Smooth muscle cell (in vitro differentiated cells): ENCODE results near the gene KCTD19. TPM values are rescaled to one million over a fixed set of nuclear protein-coding genes. Genes with fewer than 3 reads are reported as not detected.

Experiments
- DNase-seq: peaks from one replicate; lab custom pipeline; 2025; ENCODE audit not compliant: unreplicated experiment; lab: John Stamatoyannopoulos, UW
- H2AFZ ChIP-seq: fragments of 200-600 bp; sonication (generic); 2 replicates; pipeline ENCODE4 v1.6.0; 2016; ENCODE audit warnings: antibody characterized with exemption, low read depth, mild to moderate bottlenecking
- H3F3A ChIP-seq: fragments of 200-600 bp; sonication (generic); 2 replicates; pipeline ENCODE4 v1.6.0; 2017; ENCODE audit warnings: antibody characterized with exemption, low read depth
- H3K27ac ChIP-seq: fragments of 200-600 bp; sonication (generic); 2 replicates; pipeline ENCODE4 v1.5.1; 2016; ENCODE audit warnings: low read depth, mild to moderate bottlenecking
- H3K27me3 ChIP-seq: fragments of 200-600 bp; sonication (generic); 2 replicates; pipeline ENCODE4 v1.6.1; 2016; ENCODE audit warnings: low read depth, mild to moderate bottlenecking
- H3K36me3 ChIP-seq: fragments of 200-600 bp; sonication (generic); 2 replicates; pipeline ENCODE4 v1.5.1; 2016; ENCODE audit warnings: low read depth
- H3K4me1 ChIP-seq: fragments of 200-600 bp; sonication (generic); 2 replicates; pipeline ENCODE4 v1.5.1; 2016; ENCODE audit warnings: low read depth
- H3K4me2 ChIP-seq: fragments of 200-600 bp; sonication (generic); 2 replicates; pipeline ENCODE4 v1.6.0; 2016; ENCODE audit warnings: mild to moderate bottlenecking
- H3K4me3 ChIP-seq: fragments of 200-600 bp; sonication (generic); 2 replicates; pipeline ENCODE4 v1.5.1; 2016; ENCODE audit warnings: mild to moderate bottlenecking
- H3K79me2 ChIP-seq: fragments of 200-600 bp; sonication (generic); 2 replicates; pipeline ENCODE4 v1.6.0; 2016; ENCODE audit warnings: low read depth, mild to moderate bottlenecking
- H3K9ac ChIP-seq: fragments of 200-600 bp; sonication (generic); 2 replicates; pipeline ENCODE4 v1.6.0; 2016; ENCODE audit warnings: low read depth
- H3K9me3 ChIP-seq: fragments of 200-600 bp; sonication (generic); replicated peaks from 2 replicates; pipeline ENCODE4 v1.5.1; 2016; ENCODE audit warnings: low read depth
- H4K20me1 ChIP-seq: fragments of 200-600 bp; sonication (generic); 2 replicates; pipeline ENCODE4 v1.6.0; 2016; ENCODE audit warnings: low read depth
- WGBS: methylation state at CpG from one replicate; pipeline ENCODE4 v1.1.7; 2016; ENCODE audit warnings: low lambda C conversion rate; 5-methylcytosine and 5-hydroxymethylcytosine counted together
- polyA plus RNA-seq: library from polyadenylated mRNA; unstranded; fragments of >200 nt; fragmentation: Nextera tagmentation; extraction: Ambion mirVana; gene quantifications from 2 replicates; pipeline ENCODE4 v1.2.1, GENCODE V29; 2016
- total RNA-seq: library from RNA; depleted of rRNA; stranded (reverse); fragments of >200 nt; gene quantifications from 2 replicates; pipeline ENCODE4 v1.2.3, GENCODE V29; 2014
- TF ChIP-seq, protein P1 (sequence below): fragments of 200-600 bp; sonication (generic); IDR thresholded peaks from 2 replicates; pipeline ENCODE4 v1.5.1; 2017; ENCODE audit warnings: borderline replicate concordance, mild to moderate bottlenecking, antibody characterized with exemption; ENCODE audit not compliant: insufficient read depth, poor library complexity, severe bottlenecking

Gene KCTD19
- total and polyA plus RNA-seq, 2 experiments from 2014 or later, result 0.04 to 0.49 TPM

DNA sequence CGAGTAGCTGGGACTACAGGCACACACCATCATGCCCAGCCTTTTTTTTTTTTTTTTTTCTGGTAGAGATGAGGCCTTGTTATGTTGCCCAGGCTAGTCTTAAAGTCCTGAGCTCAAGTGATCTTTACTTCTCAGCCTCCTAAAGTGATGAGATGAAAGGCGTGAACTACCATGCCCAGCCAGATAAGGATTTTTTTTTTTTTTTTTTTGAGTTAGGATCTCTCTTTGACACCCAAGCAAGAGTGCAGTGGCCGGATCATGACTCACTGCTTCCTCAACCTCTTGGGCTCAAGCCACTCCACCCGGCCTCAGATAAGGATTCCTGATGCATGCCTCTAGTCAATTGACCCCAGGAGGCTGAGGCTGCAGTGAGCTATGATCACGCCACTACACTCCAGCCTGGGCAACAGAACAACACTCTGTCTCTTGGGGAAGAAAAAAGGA lies 58.4 kb downstream of the KCTD19 start:
- peak overlapping the region; percentile 52 for H3K27ac ChIP-seq
- H3K79me2 ChIP-seq, result no peaks in the 10 kb centered on the region
- no peaks in the 10 kb centered on the region for H3K9me3 ChIP-seq
- H4K20me1 ChIP-seq, result no peaks in the 10 kb centered on the region
- WGBS, result 13% methylated on average over 5 of the region's 5 CpGs
- H3K4me2 ChIP-seq, result no peak overlapping the region
- H3K4me1 ChIP-seq, result no peaks in the 10 kb centered on the region
- peaks cover 9% of the 10 kb centered on the region for H3K27me3 ChIP-seq
- no peak overlapping the region for H3K4me3 ChIP-seq
- DNase-seq, result no peak
- TF ChIP-seq, protein P1, sequence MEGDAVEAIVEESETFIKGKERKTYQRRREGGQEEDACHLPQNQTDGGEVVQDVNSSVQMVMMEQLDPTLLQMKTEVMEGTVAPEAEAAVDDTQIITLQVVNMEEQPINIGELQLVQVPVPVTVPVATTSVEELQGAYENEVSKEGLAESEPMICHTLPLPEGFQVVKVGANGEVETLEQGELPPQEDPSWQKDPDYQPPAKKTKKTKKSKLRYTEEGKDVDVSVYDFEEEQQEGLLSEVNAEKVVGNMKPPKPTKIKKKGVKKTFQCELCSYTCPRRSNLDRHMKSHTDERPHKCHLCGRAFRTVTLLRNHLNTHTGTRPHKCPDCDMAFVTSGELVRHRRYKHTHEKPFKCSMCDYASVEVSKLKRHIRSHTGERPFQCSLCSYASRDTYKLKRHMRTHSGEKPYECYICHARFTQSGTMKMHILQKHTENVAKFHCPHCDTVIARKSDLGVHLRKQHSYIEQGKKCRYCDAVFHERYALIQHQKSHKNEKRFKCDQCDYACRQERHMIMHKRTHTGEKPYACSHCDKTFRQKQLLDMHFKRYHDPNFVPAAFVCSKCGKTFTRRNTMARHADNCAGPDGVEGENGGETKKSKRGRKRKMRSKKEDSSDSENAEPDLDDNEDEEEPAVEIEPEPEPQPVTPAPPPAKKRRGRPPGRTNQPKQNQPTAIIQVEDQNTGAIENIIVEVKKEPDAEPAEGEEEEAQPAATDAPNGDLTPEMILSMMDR, result no peak
- H3F3A ChIP-seq, result no peaks in the 10 kb centered on the region
- no peak overlapping the region for H3K9ac ChIP-seq
- no peaks in the 10 kb centered on the region for H3K36me3 ChIP-seq
- no peak overlapping the region for H2AFZ ChIP-seq

DNA sequence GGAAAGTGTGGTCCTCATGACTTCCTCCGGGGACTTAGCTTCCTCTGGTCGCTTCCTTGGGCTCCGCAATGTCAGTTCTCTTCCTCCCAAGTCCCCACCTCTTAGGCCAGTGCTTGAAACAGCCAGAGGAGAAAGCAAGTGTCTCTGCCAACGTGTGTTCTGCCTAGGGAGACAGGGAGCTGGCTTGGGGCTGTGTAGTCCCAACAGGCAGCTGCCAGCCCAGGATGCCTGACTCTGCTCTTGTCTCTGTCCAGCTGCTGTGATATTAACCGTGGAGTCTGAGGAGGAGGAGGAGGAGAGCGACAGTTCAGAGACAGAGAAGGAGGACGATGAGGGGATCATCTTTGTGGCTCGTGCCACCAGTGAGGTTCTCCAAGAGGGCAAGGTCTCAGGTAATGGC lies 60.7 kb downstream of the KCTD19 start:
- no peak overlapping the region for H3K27ac ChIP-seq
- TF ChIP-seq, protein P1, result no peak
- H3K4me2 ChIP-seq, result no peak overlapping the region
- H3K9ac ChIP-seq, result no peak overlapping the region
- H3K4me3 ChIP-seq, result no peak overlapping the region
- no peaks in the 10 kb centered on the region for H3K79me2 ChIP-seq
- H3K9me3 ChIP-seq, result no peaks in the 10 kb centered on the region
- peaks cover 9% of the 10 kb centered on the region for H3K27me3 ChIP-seq
- WGBS, result 85% methylated on average over 8 of the region's 8 CpGs
- no peaks in the 10 kb centered on the region for H3F3A ChIP-seq
- DNase-seq, result no peak
- no peaks in the 10 kb centered on the region for H4K20me1 ChIP-seq
- H3K4me1 ChIP-seq, result no peaks in the 10 kb centered on the region
- H3K36me3 ChIP-seq, result no peaks in the 10 kb centered on the region
- H2AFZ ChIP-seq, result no peak overlapping the region

DNA sequence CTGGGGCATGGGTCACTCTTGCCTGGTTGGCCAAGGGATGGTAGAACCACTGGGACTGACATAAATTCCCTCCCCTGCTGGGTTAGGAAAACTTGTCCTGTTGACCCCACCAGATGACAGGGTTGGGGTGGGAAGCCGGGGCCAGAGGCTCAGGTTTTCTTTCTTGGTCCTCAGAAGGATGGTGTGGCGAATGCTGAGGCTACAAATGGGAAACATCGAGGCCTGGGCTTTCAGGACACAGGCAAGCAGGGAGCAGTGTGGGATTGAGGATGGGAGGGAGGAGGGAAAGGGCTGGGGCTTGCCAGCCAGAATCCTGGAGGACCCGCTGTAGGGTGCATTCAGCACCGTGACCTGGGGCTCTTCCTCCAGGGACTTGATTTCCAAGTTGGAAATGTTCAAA lies 61.7 kb downstream of the KCTD19 start:
- no peaks in the 10 kb centered on the region for H3K79me2 ChIP-seq
- no peak overlapping the region for H3K9ac ChIP-seq
- no peaks in the 10 kb centered on the region for H3F3A ChIP-seq
- TF ChIP-seq, protein P1, result no peak
- H3K4me1 ChIP-seq, result no peaks in the 10 kb centered on the region
- H2AFZ ChIP-seq, result no peak overlapping the region
- no peaks in the 10 kb centered on the region for H4K20me1 ChIP-seq
- H3K9me3 ChIP-seq, result no peaks in the 10 kb centered on the region
- H3K27ac ChIP-seq, result no peak overlapping the region
- no peak overlapping the region for H3K4me3 ChIP-seq
- H3K36me3 ChIP-seq, result no peaks in the 10 kb centered on the region
- peaks cover 9% of the 10 kb centered on the region for H3K27me3 ChIP-seq
- no peak for DNase-seq
- 90% methylated on average over 5 of the region's 5 CpGs for WGBS
- no peak overlapping the region for H3K4me2 ChIP-seq

DNA sequence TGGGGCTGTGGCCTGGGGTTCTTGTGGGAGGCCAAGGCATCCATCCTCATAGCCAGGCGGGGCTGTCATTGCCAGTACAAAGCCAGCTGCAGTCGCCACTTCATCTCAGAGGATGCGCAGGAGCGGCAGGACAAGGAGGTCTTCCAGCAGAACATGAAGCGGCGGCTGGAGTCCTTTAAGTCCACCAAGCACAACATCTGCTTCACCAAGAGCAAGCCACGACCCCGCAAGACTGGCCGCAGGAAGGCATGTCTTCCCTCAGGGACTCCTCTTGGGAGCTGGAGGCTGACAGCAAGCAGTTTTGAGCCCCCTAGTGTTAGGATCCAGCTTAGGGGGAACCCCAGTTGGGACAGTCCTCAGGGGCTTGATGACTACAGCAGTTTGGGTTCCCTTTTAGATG lies 62.3 kb downstream of the KCTD19 start:
- TF ChIP-seq, protein P1, result no peak
- Histone ChIP-seq H3K79me2 (no peaks in the 10 kb centered on the region), H3K4me3 (no peak overlapping the region), H3K36me3 (no peaks in the 10 kb centered on the region), H3K4me2 (no peak overlapping the region), H3K9ac (no peak overlapping the region), H3K27me3 (peaks cover 9% of the 10 kb centered on the region), H2AFZ (no peak overlapping the region), H3K4me1 (no peaks in the 10 kb centered on the region), H3K27ac (no peak overlapping the region), H3F3A (no peaks in the 10 kb centered on the region), H4K20me1 (no peaks in the 10 kb centered on the region), H3K9me3 (no peaks in the 10 kb centered on the region)
- DNase-seq, result no peak
- 91% methylated on average over 9 of the region's 9 CpGs for whole genome bisulfite sequencing
